D341Med (cell line): ENCODE measurements around the gene USP35.

ENCODE experiments used
- DNase-seq: peaks from one replicate; pipeline ENCODE4 v3.0.0; 2012; ENCODE audit warnings: low spot score

The USP35 gene

GRCh38 chr11:78188286-78189173 is at the start of gene USP35, which contains the start of gene KCTD21:
TSS of gene USP35 (plus strand) at chr11:78188919. CDS start at chr11:78196246, 7,327 bp downstream.
TSS of gene KCTD21 (minus strand) at chr11:78188626. CDS start at chr11:78174554, 14,072 bp downstream.
- peak; percentile 98 for DNase-seq

GRCh38 chr11:78139422-78140391 is 49.0 kb upstream of the USP35 start, which contains the start of gene ALG8:
TSS of gene ALG8 (minus strand) at chr11:78139626. CDS start at chr11:78139588, 38 bp downstream.
- DNase-seq = peak; percentile 99

GRCh38 chr11:78140392-78141077 is 48.2 kb upstream of the USP35 start:
- no peak for DNase-seq

- no peak for DNase-seq
These were observed 43.2 kb upstream of the USP35 start for GRCh38 chr11:78145511-78146025.

GRCh38 chr11:78147807-78148206 is 40.9 kb upstream of the USP35 start:
- DNase-seq = no peak

- DNase-seq = no peak
These were observed 39.1 kb upstream of the USP35 start for GRCh38 chr11:78149646-78150045.

GRCh38 chr11:78150346-78150745 is 38.4 kb upstream of the USP35 start:
- no peak for DNase-seq

GRCh38 chr11:78150754-78151153 is 38.0 kb upstream of the USP35 start:
- DNase-seq = no peak

- no peak for DNase-seq
These were observed 36.9 kb upstream of the USP35 start for GRCh38 chr11:78151804-78152203.

GRCh38 chr11:78156127-78156844 is 32.4 kb upstream of the USP35 start:
- no peak for DNase-seq

- no peak for DNase-seq
These were observed 29.6 kb upstream of the USP35 start for GRCh38 chr11:78158987-78159652.

- no peak for DNase-seq
These were observed 28.2 kb upstream of the USP35 start for GRCh38 chr11:78160557-78160956.

GRCh38 chr11:78161346-78161745 is 27.4 kb upstream of the USP35 start:
- DNase-seq = no peak

- DNase-seq = no peak
These were observed 26.8 kb upstream of the USP35 start for GRCh38 chr11:78161962-78162371.

GRCh38 chr11:78163828-78164227 is 24.9 kb upstream of the USP35 start:
- DNase-seq = no peak

GRCh38 chr11:78164471-78164870 is 24.2 kb upstream of the USP35 start:
- no peak for DNase-seq

- DNase-seq = no peak
These were observed 21.8 kb upstream of the USP35 start for GRCh38 chr11:78166855-78167469.

GRCh38 chr11:78168539-78169477 is 19.9 kb upstream of the USP35 start:
- DNase-seq = no peak

- DNase-seq = no peak
These were observed 18.3 kb upstream of the USP35 start for GRCh38 chr11:78170413-78170812.
